SW480 (cell line): ENCODE results near the gene CRB2.
A peak's percentile ranks its signal among the peaks of the same experiment; 100 is the strongest.

Experiments used
- DNase-seq: peaks from one replicate; pipeline ENCODE4 v3.0.0-alpha.2; 2016; ENCODE audit warnings: low spot score

The CRB2 gene

DNA sequence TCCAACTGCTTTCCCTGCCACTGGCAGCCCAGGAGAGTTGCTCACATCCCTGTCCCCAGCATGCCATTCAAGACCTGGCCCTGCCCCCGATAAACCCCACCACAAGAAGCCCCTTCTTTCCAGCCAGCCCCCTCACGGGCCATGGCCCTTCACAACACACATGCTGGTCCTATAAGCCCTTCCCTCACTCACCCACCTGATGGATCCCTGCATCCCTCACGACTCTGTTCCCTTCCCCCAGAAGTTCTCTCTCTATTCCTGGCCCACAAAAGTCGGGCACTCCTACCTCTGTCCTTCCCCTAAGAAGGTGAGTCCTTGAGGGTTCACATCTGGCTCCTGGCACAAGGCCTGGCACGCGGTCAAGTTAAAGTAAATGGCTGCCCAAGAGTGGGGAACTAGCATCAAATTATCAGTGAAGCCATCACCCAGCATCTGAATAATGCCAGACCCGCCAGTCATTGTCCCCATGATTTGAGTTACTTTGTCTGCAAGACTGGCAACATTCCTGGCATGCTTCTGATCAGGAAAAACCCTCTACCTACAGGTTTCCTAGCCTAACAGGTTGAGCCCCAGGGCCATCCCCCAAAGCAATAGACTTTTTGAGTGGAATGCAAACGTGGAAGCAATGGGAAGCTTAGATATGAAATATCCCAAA, 65.9 kb downstream of the CRB2 start:
- no peak for DNase-seq

DNA sequence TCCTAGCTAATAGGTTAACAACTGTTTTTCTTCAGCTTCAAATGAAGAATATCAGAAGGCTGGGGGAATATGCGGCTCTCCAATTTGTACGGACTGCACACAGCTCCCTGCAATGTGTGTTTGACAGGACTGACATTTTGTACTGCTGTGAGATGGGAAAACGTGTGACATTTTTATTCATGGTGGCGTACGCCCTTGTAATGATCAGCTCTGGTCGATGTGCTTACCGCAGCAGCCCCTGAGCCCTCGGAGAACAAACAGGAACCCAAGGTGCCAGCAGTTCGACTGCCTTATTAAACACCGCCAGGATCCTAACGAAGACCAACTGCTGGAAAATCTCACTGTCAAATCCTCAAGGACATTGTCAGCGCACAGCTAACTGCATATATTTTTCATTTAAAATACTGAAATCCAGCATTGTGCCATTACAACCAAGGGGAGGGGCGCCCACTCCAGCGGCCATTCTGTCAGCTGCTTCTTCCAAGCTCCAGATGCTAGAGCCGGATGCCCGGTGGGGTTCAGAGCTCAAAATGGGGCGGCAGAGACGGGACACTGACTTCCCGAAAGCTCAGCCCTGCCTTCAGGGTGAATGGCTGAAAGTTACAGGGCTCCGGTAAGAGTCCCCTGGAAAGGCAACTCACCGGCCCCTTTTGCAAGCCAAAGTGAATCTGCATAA, 66.8 kb downstream of the CRB2 start:
- DNase-seq: no peak

- DNase-seq: no peak
These were observed 67.3 kb downstream of the CRB2 start for GRCh38 chr9:123423311-123423640.

- no peak for DNase-seq
These were observed 68.1 kb downstream of the CRB2 start for GRCh38 chr9:123424131-123424530.

DNA sequence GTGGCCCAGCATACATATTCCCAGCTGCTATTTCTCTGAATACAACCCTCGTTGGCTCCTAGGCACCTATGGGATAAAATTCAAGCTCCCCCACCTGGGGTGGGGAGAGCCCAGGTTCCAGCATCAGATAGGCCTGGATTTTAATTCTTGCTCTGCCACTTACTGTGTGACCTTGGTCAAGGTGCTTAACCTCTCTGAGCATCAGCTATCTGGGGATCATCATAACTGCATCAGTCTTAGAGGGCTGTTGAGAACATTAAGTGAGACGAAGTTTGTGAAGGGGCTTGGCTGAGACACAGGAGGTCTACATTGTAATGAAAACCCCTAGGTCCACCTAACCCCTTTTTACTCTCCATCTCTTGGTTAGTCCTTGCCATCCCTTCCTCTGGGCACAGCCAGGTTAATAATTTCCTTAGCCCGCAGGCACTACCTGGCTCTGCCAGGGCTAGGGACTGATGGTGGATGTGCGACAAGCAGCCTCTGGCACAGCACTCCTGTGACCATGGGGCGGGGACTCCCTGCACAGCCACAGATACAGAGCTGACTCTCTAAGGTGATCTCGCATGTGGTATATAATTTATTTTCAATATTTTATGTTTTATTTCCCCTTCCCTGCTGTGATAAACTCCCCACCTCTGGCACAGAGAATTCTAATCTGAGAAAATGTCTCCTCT, 68.7 kb downstream of the CRB2 start:
- no peak for DNase-seq

GRCh38 chr9:123425261-123425821, 69.3 kb downstream of the CRB2 start:
- DNase-seq: no peak

DNA sequence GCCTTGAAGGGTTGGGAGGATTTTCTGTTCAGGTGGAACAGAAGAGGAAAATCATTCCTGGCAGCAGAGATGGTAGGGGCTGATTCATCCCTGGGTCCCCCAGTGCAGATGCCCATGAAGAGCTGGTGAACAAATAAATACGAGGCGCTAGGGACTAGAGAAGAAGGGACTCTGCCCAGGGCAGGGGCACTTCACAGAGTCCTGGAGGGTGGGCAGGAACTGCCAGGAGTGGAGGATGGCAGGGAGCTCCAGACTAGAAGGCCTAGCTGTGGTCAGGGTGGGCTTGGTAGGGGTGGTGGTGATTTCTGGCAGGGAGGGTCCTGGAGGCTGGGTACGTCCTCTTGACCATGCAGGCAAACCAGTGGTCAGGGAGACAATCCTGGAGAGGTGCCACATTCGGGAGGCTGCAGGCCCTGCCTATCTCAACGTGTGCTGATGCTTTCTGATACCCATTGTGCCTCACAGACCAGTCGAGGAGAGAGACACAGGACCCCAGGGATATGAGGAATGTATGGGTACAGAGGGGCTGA, 69.9 kb downstream of the CRB2 start:
- no peak for DNase-seq

DNA sequence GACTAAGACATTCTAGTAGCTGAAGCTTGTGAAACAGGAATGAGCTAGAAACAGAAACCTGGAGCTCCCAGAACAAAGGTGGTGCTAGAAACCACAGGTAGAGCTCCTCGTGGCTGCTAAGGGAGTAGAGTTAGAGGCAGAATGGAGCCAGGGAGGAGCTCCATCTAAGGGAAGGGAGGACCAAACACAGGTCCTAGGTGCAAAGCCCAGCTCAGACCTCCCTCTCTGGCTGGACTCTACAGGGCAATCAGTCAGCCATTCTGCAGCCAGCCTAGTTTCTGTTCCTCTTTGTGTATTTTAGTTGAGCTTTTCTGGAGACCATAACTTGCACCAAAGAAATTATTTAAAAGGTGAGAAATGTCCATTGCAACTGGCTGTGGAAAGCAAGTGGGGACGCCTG, 70.4 kb downstream of the CRB2 start:
- peak; percentile 13 for DNase-seq
